PC-3 (cell line): Measurements from ENCODE around the gene FPR1. TPM values are rescaled to one million over a fixed set of nuclear protein-coding genes. Genes with fewer than 3 reads are reported as not detected.

Experiments used
- ATAC-seq: fragments of 200-7000 bp; cut with Tn5 transposase; 2 replicates; pipeline ENCODE4 v1.9.1; 2020; ENCODE audit warnings: mild to moderate bottlenecking, moderate library complexity
- BruUV-seq: library from RNA; stranded (reverse); fragments of 400-500 nt; replicated peaks from 2 replicates; lab custom pipeline; 2021; lab: Mats Ljungman, UMichigan
- CTCF ChIA-PET: fragments of 300-600 bp; sonication (Branson Sonifier 250); formaldehyde crosslinking; loops from one replicate; lab custom pipeline; 2022; ENCODE audit warnings: antibody characterized with exemption; lab: Charles Lee
- POLR2A ChIA-PET: fragments of 300-600 bp; sonication (Branson Sonifier 250); formaldehyde crosslinking; loops from one replicate; lab custom pipeline; 2022; ENCODE audit warnings: antibody characterized with exemption; ENCODE audit not compliant: unreplicated experiment; lab: Charles Lee
- DNase-seq: peaks from one replicate; pipeline ENCODE4 v3.0.0-alpha.2; 2015
- H2AFZ ChIP-seq: fragments of 300-600 bp; sonication (generic); 2 replicates; pipeline ENCODE4 v1.6.0; 2016; ENCODE audit warnings: antibody characterized with exemption, low read length
- H3F3A ChIP-seq: fragments of 300-600 bp; sonication (generic); one replicate; pipeline ENCODE4 v1.6.0; 2017; ENCODE audit warnings: antibody characterized with exemption, low read length, control low read depth, mild to moderate bottlenecking; ENCODE audit not compliant: unreplicated experiment
- H3K27ac ChIP-seq: fragments of 300-600 bp; sonication (generic); 2 replicates; pipeline ENCODE4 v1.5.1; 2016; ENCODE audit warnings: mild to moderate bottlenecking, low read length
- H3K27me3 ChIP-seq: fragments of 300-600 bp; sonication (generic); 2 replicates; pipeline ENCODE4 v1.6.1; 2016; ENCODE audit warnings: low read length, mixed read lengths
- H3K36me3 ChIP-seq: fragments of 300-600 bp; sonication (generic); 2 replicates; pipeline ENCODE4 v1.6.1; 2016; ENCODE audit warnings: low read depth, mixed run types, low read length, mixed read lengths
- H3K4me1 ChIP-seq: fragments of 300-600 bp; sonication (generic); 2 replicates; pipeline ENCODE4 v1.5.1; 2016; ENCODE audit warnings: low read length; ENCODE audit not compliant: insufficient read depth
- H3K4me2 ChIP-seq: fragments of 300-600 bp; sonication (generic); 2 replicates; pipeline ENCODE4 v1.6.0; 2016; ENCODE audit warnings: low read length
- H3K4me3 ChIP-seq: fragments of 300-600 bp; sonication (generic); 2 replicates; pipeline ENCODE4 v1.5.1; 2016; ENCODE audit warnings: mild to moderate bottlenecking, low read length, mixed read lengths
- H3K79me2 ChIP-seq: fragments of 300-600 bp; sonication (generic); 2 replicates; pipeline ENCODE4 v1.6.1; 2017; ENCODE audit warnings: low read length, mixed read lengths
- H3K9ac ChIP-seq: fragments of 300-600 bp; sonication (generic); 2 replicates; pipeline ENCODE4 v1.6.0; 2016; ENCODE audit warnings: mild to moderate bottlenecking, low read length
- H3K9me2 ChIP-seq: fragments of 300-600 bp; sonication (generic); replicated peaks from 2 replicates; pipeline ENCODE4 v1.6.1; 2016; ENCODE audit warnings: mixed run types, low read length, mixed read lengths
- H3K9me3 ChIP-seq: fragments of 300-600 bp; sonication (generic); 2 replicates; pipeline ENCODE4 v1.6.1; 2016; ENCODE audit warnings: low read length, mixed read lengths
- H4K20me1 ChIP-seq: fragments of 300-600 bp; sonication (generic); 2 replicates; pipeline ENCODE4 v1.6.1; 2016; ENCODE audit warnings: low read length, mixed read lengths
- EZH2 ChIP-seq: fragments of 300-600 bp; sonication (generic); IDR thresholded peaks from one replicate; pipeline ENCODE4 v1.6.1; 2017; ENCODE audit warnings: antibody characterized with exemption, mild to moderate bottlenecking, low read length; ENCODE audit not compliant: unreplicated experiment
- EZH2phosphoT487 ChIP-seq: fragments of 300-600 bp; sonication (generic); IDR thresholded peaks from 2 replicates; pipeline ENCODE4 v1.6.1; 2018; ENCODE audit warnings: mild to moderate bottlenecking, antibody characterized with exemption, low read length, borderline replicate concordance
- intact Hi-C: fragments of 100-400 bp; cut with micrococcal nuclease; formaldehyde crosslinking; loops from 2 replicates; pipeline ENCODE4 v1.9.0; 2023
- total RNA-seq: library from RNA; depleted of rRNA; stranded (reverse); fragments of >200 nt; gene quantifications from 2 replicates; pipeline ENCODE4 v1.2.3, GENCODE V29; 2014
- TF ChIP-seq, protein P1 (sequence below): fragments of 300-600 bp; sonication (generic); conservative IDR thresholded peaks from 2 replicates; pipeline ENCODE4 v1.5.1; 2017; ENCODE audit warnings: antibody characterized with exemption, low read depth, mild to moderate bottlenecking, low read length

Gene FPR1
- total RNA-seq, 1 experiment from 2014 or later = 0.55 TPM

GRCh38 chr19:51721905-51722304, 29.8 kb downstream of the FPR1 start:
- Histone ChIP-seq H4K20me1 (no peaks in the 10 kb centered on the region), H3F3A (no peaks in the 10 kb centered on the region), H3K27ac (no peak overlapping the region), H3K79me2 (no peaks in the 10 kb centered on the region), H3K9ac (no peak overlapping the region), H3K9me2 (no peaks in the 10 kb centered on the region), H3K9me3 (no peaks in the 10 kb centered on the region), H3K4me3 (no peak overlapping the region), H2AFZ (no peak overlapping the region), H3K27me3 (peaks cover 33% of the 10 kb centered on the region), H3K4me2 (no peak overlapping the region), H3K36me3 (no peaks in the 10 kb centered on the region), H3K4me1 (0 out of 2 replicates have a peak, but pooled peaks cover under 1% of the 10 kb centered on the region)
- intact Hi-C loops = no loop called here
- BruUV-seq = no TSS peak
- ATAC-seq (no peak), DNase-seq (no peak)
- ChIA-PET CTCF (no interaction called here), POLR2A (no interaction called here)
- TF ChIP-seq, protein P1, sequence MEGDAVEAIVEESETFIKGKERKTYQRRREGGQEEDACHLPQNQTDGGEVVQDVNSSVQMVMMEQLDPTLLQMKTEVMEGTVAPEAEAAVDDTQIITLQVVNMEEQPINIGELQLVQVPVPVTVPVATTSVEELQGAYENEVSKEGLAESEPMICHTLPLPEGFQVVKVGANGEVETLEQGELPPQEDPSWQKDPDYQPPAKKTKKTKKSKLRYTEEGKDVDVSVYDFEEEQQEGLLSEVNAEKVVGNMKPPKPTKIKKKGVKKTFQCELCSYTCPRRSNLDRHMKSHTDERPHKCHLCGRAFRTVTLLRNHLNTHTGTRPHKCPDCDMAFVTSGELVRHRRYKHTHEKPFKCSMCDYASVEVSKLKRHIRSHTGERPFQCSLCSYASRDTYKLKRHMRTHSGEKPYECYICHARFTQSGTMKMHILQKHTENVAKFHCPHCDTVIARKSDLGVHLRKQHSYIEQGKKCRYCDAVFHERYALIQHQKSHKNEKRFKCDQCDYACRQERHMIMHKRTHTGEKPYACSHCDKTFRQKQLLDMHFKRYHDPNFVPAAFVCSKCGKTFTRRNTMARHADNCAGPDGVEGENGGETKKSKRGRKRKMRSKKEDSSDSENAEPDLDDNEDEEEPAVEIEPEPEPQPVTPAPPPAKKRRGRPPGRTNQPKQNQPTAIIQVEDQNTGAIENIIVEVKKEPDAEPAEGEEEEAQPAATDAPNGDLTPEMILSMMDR = no peak
- no peak for TF ChIP-seq EZH2
- no peak for TF ChIP-seq EZH2phosphoT487

DNA sequence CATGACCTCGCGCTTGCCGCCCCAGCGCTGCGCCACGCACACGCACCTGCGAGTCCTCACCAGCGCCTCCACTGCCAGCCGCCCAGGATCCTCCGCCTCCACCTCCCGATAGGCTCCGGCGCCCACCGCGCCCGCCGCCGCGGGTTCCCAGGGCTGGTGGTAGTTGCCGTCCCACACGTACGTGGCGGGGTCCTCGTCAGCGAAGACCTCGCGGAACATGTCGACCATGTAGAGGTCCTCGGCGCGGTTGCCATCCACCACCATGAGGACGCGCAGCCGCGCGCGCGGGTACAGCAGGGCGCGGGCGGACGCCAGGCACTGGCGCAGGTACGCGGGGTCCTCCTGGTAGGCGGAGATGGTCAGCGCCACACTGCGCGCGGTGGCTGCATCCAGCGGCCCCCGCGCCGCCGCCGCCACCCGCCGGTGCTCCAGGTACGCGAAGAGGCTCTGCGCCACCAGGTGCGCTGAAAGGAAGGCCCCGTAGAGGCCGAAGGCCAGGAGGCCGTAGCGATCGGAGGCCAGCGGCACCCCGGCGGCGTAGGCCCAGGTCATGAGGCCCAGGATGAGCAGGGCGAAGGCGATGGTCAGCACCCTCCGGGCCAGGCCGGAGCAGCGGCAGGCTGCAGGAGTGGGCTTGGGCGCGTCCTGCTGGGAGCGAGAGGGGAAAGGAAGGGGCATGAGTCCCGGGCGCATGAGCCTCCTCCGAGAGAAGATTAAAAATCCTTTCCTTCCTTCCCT, 32.3 kb downstream of the FPR1 start:
- H3K27me3 ChIP-seq = peaks cover 23% of the 10 kb centered on the region
- H3K9me2 ChIP-seq = no peaks in the 10 kb centered on the region
- TF ChIP-seq EZH2 (no peak), EZH2phosphoT487 (no peak)
- TF ChIP-seq, protein P1 = no peak
- ATAC-seq = no peak
- no TSS peak for BruUV-seq
- no peak overlapping the region for H3K27ac ChIP-seq
- intact Hi-C loops = no loop called here
- H3K4me3 ChIP-seq = no peak overlapping the region
- no peaks in the 10 kb centered on the region for H4K20me1 ChIP-seq
- no peaks in the 10 kb centered on the region for H3K4me1 ChIP-seq
- H3F3A ChIP-seq = no peaks in the 10 kb centered on the region
- no peak overlapping the region for H2AFZ ChIP-seq
- H3K9me3 ChIP-seq = no peaks in the 10 kb centered on the region
- ChIA-PET POLR2A (no interaction called here), CTCF (no interaction called here)
- no peak for DNase-seq
- H3K79me2 ChIP-seq = no peaks in the 10 kb centered on the region
- H3K4me2 ChIP-seq = no peak overlapping the region
- no peaks in the 10 kb centered on the region for H3K36me3 ChIP-seq
- H3K9ac ChIP-seq = no peak overlapping the region

DNA sequence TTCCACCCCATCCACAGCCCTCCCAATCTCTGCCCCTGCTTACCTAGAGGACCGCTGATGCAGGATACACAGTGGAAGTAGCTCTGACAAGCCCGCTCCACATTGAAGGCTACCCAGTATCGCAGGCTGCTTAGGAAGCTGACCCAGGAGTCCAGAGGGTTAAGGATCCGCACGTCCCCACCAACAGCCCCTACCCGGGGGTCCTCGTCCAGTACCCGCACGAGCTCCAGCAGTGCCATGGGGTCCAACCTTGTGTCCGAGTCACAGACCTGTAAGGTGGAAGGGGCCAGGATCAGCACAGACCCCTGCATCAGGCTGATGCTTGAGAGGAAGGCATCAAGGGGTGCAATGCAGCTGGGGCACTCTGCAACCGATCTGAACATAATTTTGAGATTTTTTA, 34.8 kb downstream of the FPR1 start:
- H3F3A ChIP-seq = no peaks in the 10 kb centered on the region
- POLR2A ChIA-PET = no interaction called here
- ATAC-seq = no peak

More for the DNA sequence above, 34.8 kb downstream of the FPR1 start:
- Histone ChIP-seq H4K20me1 (no peaks in the 10 kb centered on the region), H3K36me3 (no peaks in the 10 kb centered on the region), H3K4me1 (no peaks in the 10 kb centered on the region), H3K4me2 (no peak overlapping the region), H3K9ac (no peak overlapping the region), H3K9me2 (no peaks in the 10 kb centered on the region), H3K27me3 (peaks cover 8% of the 10 kb centered on the region; the same call in 1 of the 2 replicates), H2AFZ (no peak overlapping the region), H3K4me3 (no peak overlapping the region), H3K79me2 (no peaks in the 10 kb centered on the region), H3K27ac (no peak overlapping the region), H3K9me3 (no peaks in the 10 kb centered on the region)
- TF ChIP-seq EZH2 (no peak), EZH2phosphoT487 (no peak)
- TF ChIP-seq, protein P1 = no peak
- BruUV-seq = no TSS peak
- DNase-seq = no peak
- CTCF ChIA-PET = no interaction called here
- intact Hi-C loops = no loop called here
